ENCODE results near the gene BPIFB6.

DNA sequence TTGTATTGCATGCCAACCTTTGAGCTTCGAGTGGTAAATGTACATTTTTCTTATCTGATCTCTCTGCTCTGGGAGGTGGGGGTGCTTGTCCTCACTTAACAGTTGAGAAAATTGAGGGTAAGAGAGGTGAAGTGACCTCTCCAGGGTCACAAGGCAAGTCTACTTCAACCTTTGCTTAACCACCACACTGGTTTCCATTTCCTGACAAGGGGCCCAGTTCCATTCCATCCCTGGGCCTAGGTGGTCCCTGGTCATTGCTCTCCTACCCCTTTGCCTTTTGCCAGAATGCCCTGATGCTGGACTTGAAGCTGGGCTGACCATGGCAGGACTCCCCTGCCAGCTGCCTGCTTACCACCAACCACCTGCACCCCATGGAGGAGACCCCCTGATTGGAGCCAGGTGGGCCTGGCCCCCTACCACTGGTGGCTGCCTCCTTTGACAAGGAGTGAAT lies 12.3 kb downstream of the BPIFB6 start:
- TF ChIP-seq, protein P1, sequence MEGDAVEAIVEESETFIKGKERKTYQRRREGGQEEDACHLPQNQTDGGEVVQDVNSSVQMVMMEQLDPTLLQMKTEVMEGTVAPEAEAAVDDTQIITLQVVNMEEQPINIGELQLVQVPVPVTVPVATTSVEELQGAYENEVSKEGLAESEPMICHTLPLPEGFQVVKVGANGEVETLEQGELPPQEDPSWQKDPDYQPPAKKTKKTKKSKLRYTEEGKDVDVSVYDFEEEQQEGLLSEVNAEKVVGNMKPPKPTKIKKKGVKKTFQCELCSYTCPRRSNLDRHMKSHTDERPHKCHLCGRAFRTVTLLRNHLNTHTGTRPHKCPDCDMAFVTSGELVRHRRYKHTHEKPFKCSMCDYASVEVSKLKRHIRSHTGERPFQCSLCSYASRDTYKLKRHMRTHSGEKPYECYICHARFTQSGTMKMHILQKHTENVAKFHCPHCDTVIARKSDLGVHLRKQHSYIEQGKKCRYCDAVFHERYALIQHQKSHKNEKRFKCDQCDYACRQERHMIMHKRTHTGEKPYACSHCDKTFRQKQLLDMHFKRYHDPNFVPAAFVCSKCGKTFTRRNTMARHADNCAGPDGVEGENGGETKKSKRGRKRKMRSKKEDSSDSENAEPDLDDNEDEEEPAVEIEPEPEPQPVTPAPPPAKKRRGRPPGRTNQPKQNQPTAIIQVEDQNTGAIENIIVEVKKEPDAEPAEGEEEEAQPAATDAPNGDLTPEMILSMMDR (conservative IDR thresholded peaks at IDR 0.05 in 1 of 2, IDR thresholded peaks at IDR 0.05 in 1 of 2; ENCODE audit: low read depth in 1 of 2, low read length in 2 of 2) = no peak
- TF ChIP-seq EZH2 (IDR thresholded peaks at IDR 0.05; ENCODE audit: low read length, missing control alignments) = no peak

Data from fibroblast of lung (primary cell).